ENCODE data around the gene ABCD3.

Gene ABCD3

DNA sequence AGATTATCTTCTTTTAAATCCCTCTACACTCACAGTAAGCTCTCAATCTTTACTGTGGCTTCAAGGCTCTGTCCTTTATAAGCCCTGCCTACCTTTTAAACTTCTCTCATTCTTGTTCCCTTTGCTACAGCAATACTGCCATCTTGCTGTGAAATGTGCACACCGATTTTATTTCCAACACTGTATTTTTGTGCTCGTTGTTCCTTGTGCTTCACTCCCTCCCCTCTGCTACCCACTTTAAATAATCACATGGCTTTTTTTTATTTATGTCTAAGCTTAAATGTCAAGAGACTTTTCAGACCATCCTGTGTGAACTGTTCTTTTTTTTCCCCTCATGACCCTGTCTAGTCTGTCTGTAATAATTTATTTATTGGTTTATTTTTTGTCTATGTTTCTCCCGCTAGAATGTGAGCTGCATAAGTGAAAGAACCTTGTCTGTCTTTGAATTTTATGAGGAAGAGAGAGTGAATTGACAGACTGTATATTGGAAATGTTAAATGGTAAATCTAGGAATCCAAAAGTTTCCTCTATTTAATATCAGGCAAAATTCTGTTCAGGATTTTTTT, 45.7 kb downstream of the ABCD3 start:
- DNase-seq, result no peak

DNA sequence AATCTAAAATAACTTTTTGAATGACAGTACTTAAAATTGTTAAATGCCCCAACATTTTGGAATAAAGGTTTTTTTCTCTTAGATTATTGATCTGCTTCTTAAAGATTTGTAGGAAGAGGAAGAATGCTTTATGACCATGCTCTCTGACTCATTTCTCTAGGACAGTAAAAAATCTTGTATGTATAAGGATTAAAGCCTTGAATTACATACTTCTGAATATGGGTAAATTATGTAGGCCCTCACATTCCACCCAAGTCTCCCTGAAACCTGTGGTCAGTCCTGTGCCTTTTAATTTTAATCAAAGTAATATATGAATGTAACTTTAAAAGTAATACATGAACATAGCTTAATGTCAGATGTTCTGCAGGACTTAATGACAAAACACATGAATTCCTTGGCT, 50.5 kb downstream of the ABCD3 start:
- no peak for DNase-seq

DNA sequence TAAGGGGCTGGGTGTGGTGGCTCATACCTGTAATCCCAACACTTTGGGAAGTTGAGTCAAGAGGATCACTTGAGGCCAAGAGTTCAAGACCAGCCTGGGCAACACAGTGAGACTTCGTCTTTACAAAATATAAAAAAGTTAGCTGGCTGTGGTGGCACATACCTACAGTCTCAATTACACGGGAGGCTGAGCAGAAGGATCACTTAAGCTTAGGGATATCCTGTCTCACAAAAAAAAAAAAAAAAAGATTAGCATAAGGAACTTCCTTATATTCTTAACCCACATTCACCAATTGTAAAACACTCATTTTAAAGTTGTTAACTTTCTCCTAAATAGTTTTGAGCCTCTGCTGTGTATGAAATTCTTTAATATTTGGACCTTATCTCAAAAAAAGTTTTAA, 53.1 kb downstream of the ABCD3 start:
- no peak for DNase-seq

GRCh38 chr1:94475232-94475631, 57.0 kb downstream of the ABCD3 start:
- no peak for DNase-seq

- no peak for DNase-seq
Measured at GRCh38 chr1:94479682-94480081, 61.5 kb downstream of the ABCD3 start.

- peak; percentile 9 for DNase-seq
Measured at GRCh38 chr1:94481473-94481933, 63.3 kb downstream of the ABCD3 start.

- DNase-seq, result no peak
Measured at GRCh38 chr1:94486990-94487389, 68.8 kb downstream of the ABCD3 start.

DNA sequence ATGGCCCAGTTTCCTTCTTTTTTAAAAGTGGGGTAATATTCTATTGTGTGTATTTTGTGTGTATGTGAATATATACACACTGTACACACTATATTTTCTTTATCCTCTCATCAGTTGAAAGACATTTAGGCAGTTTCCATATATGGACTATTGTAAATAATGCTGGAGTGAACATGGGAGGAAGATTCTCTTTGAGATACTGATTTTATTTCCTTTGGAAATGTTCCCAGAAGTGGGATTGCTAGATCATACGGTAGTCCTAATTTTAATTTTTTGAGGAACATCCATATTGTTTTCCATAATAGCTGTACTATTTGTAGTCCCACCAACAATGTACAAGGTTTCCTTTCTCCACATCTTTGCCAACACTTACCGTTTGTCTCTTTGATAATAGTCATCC, 72.4 kb downstream of the ABCD3 start:
- DNase-seq, result no peak

GRCh38 chr1:94496076-94496755, 78.0 kb downstream of the ABCD3 start:
- DNase-seq, result no peak

DNA sequence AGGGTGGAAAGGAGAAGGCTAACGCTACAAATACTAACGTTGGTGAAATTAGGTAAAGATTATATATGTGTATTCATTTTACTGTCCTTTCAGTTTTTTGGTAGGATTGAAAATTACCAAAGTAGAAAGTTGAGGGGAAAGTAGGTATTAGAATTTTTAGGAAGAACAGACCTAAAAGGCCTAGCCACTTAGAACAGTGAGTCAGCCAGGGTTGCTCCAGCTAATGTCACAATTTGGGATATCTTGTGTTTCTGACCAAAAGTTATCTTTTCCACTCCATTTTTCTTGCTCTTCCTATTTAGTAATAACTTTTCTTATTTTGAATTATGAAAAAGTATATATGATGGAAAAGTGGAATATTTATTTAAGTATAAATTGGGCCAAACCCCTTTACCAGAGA, 83.2 kb downstream of the ABCD3 start:
- DNase-seq, result no peak

- DNase-seq, result no peak
Measured at GRCh38 chr1:94501935-94502334, 83.7 kb downstream of the ABCD3 start.

DNA sequence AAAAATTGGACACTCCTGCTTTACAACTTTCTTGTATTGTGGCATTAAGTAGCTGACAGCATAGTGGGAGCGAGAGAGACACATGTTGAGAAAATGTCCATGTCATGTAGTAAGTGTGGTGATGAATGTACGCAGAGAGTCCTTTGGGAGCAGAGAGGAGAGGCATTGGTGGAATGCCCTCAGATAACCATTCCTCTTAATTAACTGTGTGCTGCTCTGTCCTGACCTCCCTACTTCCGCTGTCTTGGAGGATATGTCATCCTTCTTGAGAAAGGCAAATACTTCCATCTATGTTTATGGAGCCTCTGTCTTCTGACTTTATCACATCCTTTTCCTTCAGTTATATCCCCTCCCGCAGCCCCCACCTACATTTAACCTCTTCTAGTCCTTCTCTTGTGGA, 85.0 kb downstream of the ABCD3 start:
- DNase-seq, result no peak

GRCh38 chr1:94504601-94505000, 86.4 kb downstream of the ABCD3 start:
- no peak for DNase-seq

- no peak for DNase-seq
Measured at GRCh38 chr1:94512816-94513215, 94.6 kb downstream of the ABCD3 start.

DNA sequence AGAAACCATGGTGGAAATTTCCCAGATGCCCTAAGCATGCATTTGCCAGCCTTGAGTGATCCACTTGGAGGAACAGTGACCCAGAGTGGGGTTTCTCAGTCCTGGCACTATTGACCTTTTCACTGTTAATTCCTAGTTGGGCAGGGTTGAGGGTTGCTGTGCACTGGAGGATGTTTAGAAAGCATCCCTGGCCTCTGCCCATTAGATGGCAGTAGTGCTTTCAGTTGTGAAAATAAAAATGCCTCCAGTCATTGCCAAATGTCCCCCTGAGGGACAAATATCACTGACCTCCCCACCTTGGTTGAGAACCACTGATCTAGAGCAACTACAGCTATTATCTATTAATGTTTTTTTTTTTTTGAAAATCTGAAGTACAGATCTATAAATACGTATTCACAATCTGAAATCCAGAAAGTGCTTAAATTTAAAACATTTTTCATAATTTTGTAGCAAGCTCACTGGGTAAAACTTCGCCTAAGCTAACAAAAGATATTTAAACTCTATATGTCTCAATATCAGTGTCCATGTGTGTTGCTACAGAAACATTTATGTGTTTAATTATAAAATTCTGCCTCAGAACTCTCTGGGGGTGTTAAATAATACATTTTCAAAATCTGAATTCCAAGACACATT, 96.0 kb downstream of the ABCD3 start:
- no peak for DNase-seq

DNA sequence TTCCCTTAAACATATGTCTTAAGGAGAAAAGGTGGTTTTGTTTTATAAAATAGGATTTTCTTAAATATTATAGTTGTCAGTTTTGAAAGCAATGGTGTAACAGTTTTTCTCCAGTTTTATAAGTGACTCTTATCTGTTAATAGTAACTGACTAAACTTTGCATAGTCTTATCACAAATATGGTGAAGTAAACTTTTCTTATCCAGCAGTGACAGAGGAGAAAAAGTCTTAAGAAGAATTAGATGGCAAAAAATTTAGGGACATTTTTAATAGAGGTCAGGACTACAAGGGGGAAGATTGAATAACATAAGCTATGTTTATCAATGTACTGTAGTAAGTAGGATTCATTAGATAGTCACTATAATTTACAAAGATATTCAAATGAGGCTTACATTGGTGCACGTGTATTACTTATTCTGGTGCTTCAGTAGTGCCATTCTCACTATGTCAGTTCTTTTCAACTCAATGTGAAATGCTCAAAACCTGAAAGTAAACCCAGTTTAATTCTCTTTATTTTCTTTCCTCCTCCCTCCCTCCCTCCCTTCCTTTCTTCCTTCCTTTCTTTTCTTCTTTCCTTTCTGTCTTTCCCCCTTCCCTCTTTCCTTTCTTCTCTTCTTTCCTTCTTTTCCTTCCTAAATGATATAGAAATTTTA, 97.2 kb downstream of the ABCD3 start:
- no peak for DNase-seq

DNA sequence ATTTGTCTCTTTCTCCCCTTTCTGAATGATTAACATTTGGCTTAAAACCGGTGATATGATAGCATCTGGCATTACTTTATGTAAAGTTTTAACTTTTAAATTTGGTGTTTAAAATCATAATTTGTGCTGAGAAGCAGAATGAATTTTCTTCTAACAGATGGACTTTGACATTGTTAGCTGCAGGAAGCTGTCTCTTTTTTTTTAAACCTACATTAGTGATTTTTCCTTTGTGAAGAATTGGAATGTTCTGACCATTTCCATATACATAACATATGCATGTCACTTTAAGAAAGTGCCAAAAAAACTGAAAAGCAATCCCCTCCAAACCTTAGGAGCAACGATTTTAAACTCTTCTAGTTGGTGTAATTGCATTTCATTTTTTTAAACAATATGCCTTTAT, 101.2 kb downstream of the ABCD3 start:
- DNase-seq, result no peak

- DNase-seq, result no peak
Measured at GRCh38 chr1:94522304-94522703, 104.1 kb downstream of the ABCD3 start.

DNA sequence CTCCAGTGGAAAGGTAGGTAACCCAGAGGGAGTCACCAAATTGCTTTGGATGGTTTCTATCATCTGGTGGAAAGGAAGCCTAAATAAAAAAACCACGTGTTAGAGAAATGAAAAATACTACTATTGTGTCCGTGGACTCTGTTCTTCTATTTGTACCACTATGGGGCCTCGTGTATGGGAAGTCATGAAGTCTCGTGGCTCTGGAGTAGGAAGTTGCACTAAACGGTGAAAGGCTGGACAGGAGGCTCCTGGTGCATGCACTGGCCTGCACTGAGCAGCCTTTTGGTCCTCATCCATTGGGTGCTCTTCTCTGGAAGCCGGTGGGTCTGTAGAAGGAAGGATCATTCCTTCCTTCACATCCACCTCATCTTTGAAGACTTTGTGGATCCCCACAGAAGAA, 106.3 kb downstream of the ABCD3 start:
- no peak for DNase-seq

DNA sequence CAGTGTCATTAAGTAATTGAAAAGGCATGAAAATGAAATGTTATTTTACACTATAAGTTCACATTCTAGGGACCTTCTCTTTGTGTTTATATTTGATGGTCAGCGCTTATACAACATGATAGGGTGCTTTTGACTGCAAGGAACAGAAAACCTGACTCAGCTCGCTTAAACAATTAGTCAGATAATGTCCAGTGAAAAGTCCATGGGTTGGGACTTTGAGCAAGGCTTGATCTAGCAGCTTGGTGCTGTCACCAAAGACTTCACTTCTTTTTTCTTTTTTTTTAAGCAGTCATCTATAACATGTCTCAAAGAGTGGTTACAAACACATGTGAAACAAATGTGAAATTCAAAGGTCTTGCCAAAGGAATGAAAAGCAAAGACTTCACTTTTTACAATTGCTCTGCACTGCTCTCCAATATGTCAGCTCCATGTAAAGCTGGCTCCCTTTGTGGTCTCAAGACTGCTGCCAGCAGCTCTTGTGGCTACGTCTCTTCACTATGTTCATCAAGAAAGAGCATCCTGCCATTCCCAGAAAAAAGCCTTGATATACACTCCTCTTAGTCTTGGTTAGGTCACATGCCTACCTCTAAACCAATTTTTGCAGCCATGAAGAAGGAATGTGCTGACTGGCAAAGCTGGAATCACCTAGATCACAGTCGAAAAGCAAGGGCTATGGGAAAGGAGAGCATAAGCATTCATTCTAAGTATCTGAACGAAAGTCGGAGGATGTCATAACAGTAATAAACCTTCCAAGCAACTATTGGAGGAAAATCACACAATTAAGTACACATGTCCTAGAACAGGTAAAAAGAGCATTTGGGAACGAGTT, 108.2 kb downstream of the ABCD3 start:
- DNase-seq, result no peak

DNA sequence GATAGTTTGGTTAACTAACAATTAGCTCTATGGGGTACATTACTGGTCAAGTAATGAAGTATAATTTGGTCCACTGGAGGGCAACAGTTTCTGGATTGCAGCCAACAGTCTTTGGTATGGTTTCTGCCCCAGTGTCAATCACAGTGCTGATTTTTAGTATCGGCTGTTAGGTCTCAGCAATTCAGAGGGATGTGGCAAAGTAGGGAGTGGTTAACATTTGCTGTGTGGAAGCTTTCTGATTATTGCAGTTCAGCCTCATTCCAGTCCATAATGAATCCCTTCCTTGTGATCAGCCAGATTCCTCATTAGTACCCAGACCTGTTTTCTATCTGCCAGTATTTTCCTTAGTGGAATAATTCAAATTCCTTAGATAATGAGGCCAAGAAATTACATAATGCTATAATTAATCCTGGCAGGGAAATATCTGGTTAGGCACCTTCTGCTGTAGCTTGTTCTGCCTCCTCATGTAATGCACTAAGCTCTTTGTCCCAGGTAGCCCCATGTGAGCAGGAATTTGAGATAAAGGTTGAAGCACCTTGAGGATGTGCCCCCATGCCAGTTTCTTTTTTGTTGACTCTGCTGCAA, 109.3 kb downstream of the ABCD3 start:
- DNase-seq, result no peak

DNA sequence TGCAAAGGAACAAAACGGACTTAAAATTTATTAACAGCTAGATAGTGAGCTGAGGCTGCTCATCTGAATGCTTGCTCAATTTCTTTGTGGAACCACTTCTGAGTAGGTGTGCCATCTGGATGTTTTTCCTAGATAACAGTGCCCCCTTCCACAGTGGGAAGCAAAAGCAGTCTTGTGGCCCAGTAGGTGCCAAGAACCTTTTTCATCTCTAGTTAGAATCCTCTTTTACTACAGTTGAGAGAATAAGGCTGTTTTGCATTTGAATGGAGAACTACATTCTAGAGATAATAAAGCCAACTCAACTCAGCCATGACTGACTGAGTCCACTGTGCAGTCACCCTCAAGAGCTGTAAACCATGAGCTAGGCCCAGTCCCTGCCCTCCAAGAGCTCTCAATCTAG, 110.1 kb downstream of the ABCD3 start:
- no peak for DNase-seq

GRCh38 chr1:94528826-94529225, 110.6 kb downstream of the ABCD3 start:
- no peak for DNase-seq

Data from 8988T (cell line).